Lung (tissue), 12 donors: Measurements from ENCODE around the gene PRSS50. TPM values are rescaled to one million over a fixed set of nuclear protein-coding genes. Genes with fewer than 3 reads are reported as not detected.

Experiments
- ATAC-seq: fragments of 200-7000 bp; cut with Tn5 transposase; one replicate; pipeline ENCODE4 v1.9.1; 2020; ENCODE audit warnings: moderate number of reproducible peaks; ENCODE audit not compliant: insufficient read depth, low FRiP score
- DNase-seq, 3 donors: peaks; one replicate each; pipeline ENCODE4 v3.0.0-alpha.2; 2013 to 2017
- H3K27ac ChIP-seq, 2 donors: one replicate each; pipeline ENCODE4 v1.5.1; 2013; ENCODE audit warnings: mild to moderate bottlenecking in 2 of 2, moderate library complexity in 2 of 2, control low read depth in 1 of 2, inconsistent platforms in 1 of 2, low read depth in 1 of 2, low read length in 1 of 2
- H3K27me3 ChIP-seq, 3 donors: one replicate each; pipeline ENCODE4 v1.5.1; 2013; ENCODE audit warnings: low read length in 2 of 3; ENCODE audit not compliant: control insufficient read depth in 3 of 3, insufficient read depth in 3 of 3
- H3K36me3 ChIP-seq, 4 donors: one replicate each; pipeline ENCODE4 v1.5.1; 2013; ENCODE audit warnings: low read length in 4 of 4, mild to moderate bottlenecking in 1 of 4, moderate library complexity in 1 of 4; ENCODE audit not compliant: control insufficient read depth in 4 of 4, insufficient read depth in 4 of 4
- H3K4me1 ChIP-seq, 5 donors: one replicate each; pipeline ENCODE4 v1.5.1; 2013; ENCODE audit warnings: low read length in 5 of 5, mild to moderate bottlenecking in 2 of 5, moderate library complexity in 1 of 5; ENCODE audit not compliant: control insufficient read depth in 5 of 5, insufficient read depth in 5 of 5
- H3K4me3 ChIP-seq: one replicate; pipeline ENCODE4 v1.5.1; 2013; ENCODE audit warnings: mild to moderate bottlenecking, control low read depth, moderate library complexity
- H3K9ac ChIP-seq, 2 donors: one replicate each; pipeline ENCODE4 v1.5.1; 2013; ENCODE audit warnings: low read length in 2 of 2, control low read depth in 1 of 2; ENCODE audit not compliant: insufficient read depth in 1 of 2
- H3K9me3 ChIP-seq, 4 donors: one replicate each; pipeline ENCODE4 v1.5.1; 2013; ENCODE audit warnings: low read length in 3 of 4, mild to moderate bottlenecking in 1 of 4, moderate library complexity in 1 of 4; ENCODE audit not compliant: control insufficient read depth in 4 of 4, insufficient read depth in 3 of 4
- CTCF ChIP-seq: IDR thresholded peaks from 2 replicates; pipeline ENCODE4 v1.5.1; 2012; ENCODE audit warnings: mild to moderate bottlenecking; ENCODE audit errors: control extremely low read depth, extremely low read depth
- WGBS, 2 donors: extraction: QIAGEN DNeasy Blood & Tissue Kit; methylation state at CpG; one replicate each; pipeline ENCODE4 v1.1.7; 2013; 5-methylcytosine and 5-hydroxymethylcytosine counted together
- polyA plus RNA-seq, 2 donors: library from polyadenylated mRNA; stranded (reverse); fragments of 200-250 nt; gene quantifications; one replicate each; pipeline ENCODE4 v1.2.1, GENCODE V29; 2013
- total RNA-seq, 2 donors: library from RNA; depleted of rRNA in 1 of 2; stranded (reverse); fragments of >200 nt in 1 of 2; gene quantifications; one replicate each; pipeline ENCODE4 v1.2.1, GENCODE V29; 2014 to 2021
- donor health status: control.
- donor health status: control.
- donor health status: Bipolar disorder and iron deficiency.
- donor health status: healthy.
- donor health status: DM: yes; HTN: yes; CAD: no.

Gene PRSS50
- total and polyA plus RNA-seq, 4 donors, result 0.08 to 2.2 (median 0.31) TPM

- no peak overlapping the region for H3K4me3 ChIP-seq
- ATAC-seq (no peak), DNase-seq (no peak)
- 75 to 79% methylated on average over 2 of the region's 2 CpGs for WGBS, 2 donors
- no peaks in the 10 kb centered on the region for H3K9me3 ChIP-seq
- H3K9ac ChIP-seq, result no peak overlapping the region
- no peak overlapping the region for H3K27ac ChIP-seq
- peaks cover 0 to 21% (median 0%) of the 10 kb centered on the region in 4 donors for H3K36me3 ChIP-seq
- no peak for TF ChIP-seq CTCF
- no peaks in the 10 kb centered on the region for H3K27me3 ChIP-seq
- H3K4me1 ChIP-seq, result peaks cover 0 to 8% (median 2%) of the 10 kb centered on the region in 5 donors
These were observed 49.1 kb downstream of the PRSS50 start for GRCh38 chr3:46668591-46668990.

- Histone ChIP-seq H3K4me1 (peaks cover 0 to 12% (median 3%) of the 10 kb centered on the region in 5 donors), H3K27ac (no peak overlapping the region), H3K9ac (no peak overlapping the region), H3K4me3 (no peak overlapping the region), H3K9me3 (no peaks in the 10 kb centered on the region), H3K27me3 (no peaks in the 10 kb centered on the region), H3K36me3 (peaks cover 0 to 17% (median 0%) of the 10 kb centered on the region in 4 donors)
- 66 to 74% methylated on average over 8 of the region's 8 CpGs for WGBS, 2 donors
- DNase-seq (no peak), ATAC-seq (no peak)
- TF ChIP-seq CTCF, result no peak
These were observed 49.6 kb downstream of the PRSS50 start for GRCh38 chr3:46668116-46668515.

GRCh38 chr3:46667657-46668056 is 50.0 kb downstream of the PRSS50 start:
- DNase-seq (no peak), ATAC-seq (no peak)
- TF ChIP-seq CTCF, result no peak
- Histone ChIP-seq H3K9me3 (no peaks in the 10 kb centered on the region), H3K36me3 (peaks cover 0 to 15% (median 0%) of the 10 kb centered on the region in 4 donors), H3K4me3 (no peak overlapping the region), H3K9ac (no peak overlapping the region), H3K27me3 (no peaks in the 10 kb centered on the region), H3K4me1 (peaks cover 0 to 17% (median 7%) of the 10 kb centered on the region in 5 donors), H3K27ac (no peak overlapping the region)
- 88 to 94% methylated on average over 9 of the region's 9 CpGs for WGBS, 2 donors

- H3K27me3 ChIP-seq, result no peaks in the 10 kb centered on the region
- H3K36me3 ChIP-seq, result peaks cover 0 to 15% (median 0%) of the 10 kb centered on the region in 4 donors
- ATAC-seq (no peak), DNase-seq (no peak)
- peaks cover 0 to 22% (median 11%) of the 10 kb centered on the region in 5 donors for H3K4me1 ChIP-seq
- 88% methylated on average over 8 of the region's 8 CpGs for WGBS, 2 donors
- H3K4me3 ChIP-seq, result no peak overlapping the region
- no peak for TF ChIP-seq CTCF
- no peaks in the 10 kb centered on the region for H3K9me3 ChIP-seq
- H3K9ac ChIP-seq, result no peak overlapping the region
- H3K27ac ChIP-seq, result no peak overlapping the region
These were observed 50.5 kb downstream of the PRSS50 start for GRCh38 chr3:46667061-46667621.
